SK-N-SH (cell line): ENCODE measurements around the gene SEMA4D. TPM values are rescaled to one million over a fixed set of nuclear protein-coding genes. Genes with fewer than 3 reads are reported as not detected.

ENCODE experiments used
- CTCF ChIA-PET: fragments of 300-600, 350-600 bp; formaldehyde crosslinking; extraction: SDS; loops from one replicate; lab custom pipeline; 2021; lab: Yijun Ruan, JAX
- POLR2A ChIA-PET: fragments of 350-600 bp; sonication (Branson Sonifier 250); formaldehyde crosslinking; extraction: SDS; loops from one replicate; lab custom pipeline; 2020; ENCODE audit warnings: antibody characterized with exemption, inconsistent platforms; lab: Yijun Ruan, JAX
- DNase-seq: peaks from one replicate; pipeline ENCODE4 v3.0.0; 2012
- H2AFZ ChIP-seq: fragments of 200-600 bp; sonication (generic); 2 replicates; pipeline ENCODE4 v1.8.1; 2016; ENCODE audit warnings: antibody characterized with exemption, mild to moderate bottlenecking, low read depth
- H3F3A ChIP-seq: fragments of 200-600 bp; sonication (generic); replicated peaks from 2 replicates; pipeline ENCODE3; 2016; ENCODE audit warnings: antibody characterized with exemption, mild to moderate bottlenecking; ENCODE audit not compliant: insufficient read depth
- H3K27ac ChIP-seq, 2 experiments: fragments of 200-500 bp in 1 of 2; fragments of 200-600 bp in 1 of 2; sonication (Bioruptor generic) in 1 of 2; sonication (generic), shearing (Covaris generic) in 1 of 2; 2 replicates each; pipeline versions ENCODE4 v1.5.1 to v1.6.1; 2014 to 2016; ENCODE audit warnings: low read depth in 2 of 2, inconsistent platforms in 1 of 2, low read length in 1 of 2, mild to moderate bottlenecking in 1 of 2, mixed read lengths in 1 of 2
- H3K27me3 ChIP-seq: fragments of 200-600 bp; sonication (generic), shearing (Covaris generic); 2 replicates; pipeline ENCODE4 v1.6.1; 2016; ENCODE audit warnings: mixed run types; ENCODE audit not compliant: insufficient read depth
- H3K36me3 ChIP-seq, 2 experiments: fragments of 200-500 bp in 1 of 2; fragments of 200-600 bp in 1 of 2; sonication (Bioruptor generic) in 1 of 2; sonication (generic) in 1 of 2; replicated peaks in 1 of 2; 2 replicates each; pipeline versions ENCODE3 to v1.5.1; 2014 to 2016; ENCODE audit warnings: low read length in 1 of 2, mild to moderate bottlenecking in 1 of 2; ENCODE audit not compliant: insufficient read depth in 2 of 2, control insufficient read depth in 1 of 2
- H3K4me1 ChIP-seq, 2 experiments: fragments of 200-500 bp in 1 of 2; fragments of 200-600 bp in 1 of 2; sonication (Bioruptor generic) in 1 of 2; sonication (generic), shearing (Covaris generic) in 1 of 2; 2 replicates each; pipeline versions ENCODE4 v1.5.1 to v1.6.1; 2014 to 2016; ENCODE audit warnings: low read depth in 1 of 2, low read length in 1 of 2, mixed run types in 1 of 2; ENCODE audit not compliant: insufficient read depth in 2 of 2, control insufficient read depth in 1 of 2
- H3K4me2 ChIP-seq: fragments of 200-600 bp; sonication (generic), shearing (Covaris generic); 2 replicates; pipeline ENCODE4 v1.6.1; 2017; ENCODE audit warnings: mixed run types
- H3K4me3 ChIP-seq, 2 experiments: fragments of 200-500 bp in 1 of 2; fragments of 200-600 bp in 1 of 2; sonication (Bioruptor generic) in 1 of 2; sonication (generic), shearing (Covaris generic) in 1 of 2; 2 replicates each; pipeline versions ENCODE4 v1.5.1 to v1.8.1; 2014 to 2016; ENCODE audit warnings: low read depth in 2 of 2, inconsistent platforms in 1 of 2, low read length in 1 of 2, mild to moderate bottlenecking in 1 of 2, mixed read lengths in 1 of 2, moderate library complexity in 1 of 2
- H3K79me2 ChIP-seq: fragments of 200-600 bp; sonication (generic); 2 replicates; pipeline ENCODE4 v1.8.1; 2017; ENCODE audit warnings: mild to moderate bottlenecking; ENCODE audit not compliant: insufficient read depth
- H3K9ac ChIP-seq: fragments of 200-600 bp; sonication (generic); 2 replicates; pipeline ENCODE4 v1.6.1; 2017; ENCODE audit warnings: mixed run types
- H3K9me2 ChIP-seq: fragments of 200-600 bp; sonication (generic); 2 replicates; pipeline ENCODE4 v1.6.1; 2017; ENCODE audit warnings: mixed run types
- H3K9me3 ChIP-seq: fragments of 200-600 bp; sonication (generic); 2 replicates; pipeline ENCODE4 v1.6.1; 2017; ENCODE audit warnings: mixed run types, mild to moderate bottlenecking, moderate library complexity
- H4K20me1 ChIP-seq: fragments of 200-600 bp; sonication (generic); 2 replicates; pipeline ENCODE4 v1.6.1; 2017; ENCODE audit warnings: mild to moderate bottlenecking, mixed run types; ENCODE audit not compliant: insufficient read depth
- CTCF ChIP-seq: fragments of 200-600 bp; sonication (generic); IDR thresholded peaks from 2 replicates; pipeline ENCODE4 v1.6.1; 2017; ENCODE audit warnings: antibody characterized with exemption, mild to moderate bottlenecking, moderate library complexity
- ELF1 ChIP-seq: IDR thresholded peaks from 2 replicates; pipeline ENCODE4 v1.4.0; 2012
- FOXM1 ChIP-seq: IDR thresholded peaks from 2 replicates; pipeline ENCODE4 v1.4.0; 2012; ENCODE audit warnings: low read depth, mild to moderate bottlenecking
- MEF2A ChIP-seq: IDR thresholded peaks from 2 replicates; pipeline ENCODE4 v1.4.0; 2012; ENCODE audit warnings: low read depth, borderline replicate concordance
- MXI1 ChIP-seq: IDR thresholded peaks from 2 replicates; pipeline ENCODE4 v1.6.1; 2012; ENCODE audit warnings: mild to moderate bottlenecking, low read depth, low read length, improper control_type of control experiment
- POLR2AphosphoS5 ChIP-seq: IDR thresholded peaks from 2 replicates; pipeline ENCODE4 v1.6.1; 2012; ENCODE audit warnings: low read depth, low read length
- RCOR1 ChIP-seq: fragments of 150-350 bp; IDR thresholded peaks from 2 replicates; pipeline ENCODE4 v1.6.1; 2017; ENCODE audit warnings: antibody characterized with exemption, low read length
- SIN3A ChIP-seq: IDR thresholded peaks from 2 replicates; pipeline ENCODE4 v1.6.1; 2012; ENCODE audit warnings: low read depth, mild to moderate bottlenecking, low read length, moderate library complexity, borderline replicate concordance
- TCF12 ChIP-seq: IDR thresholded peaks from 2 replicates; pipeline ENCODE4 v1.4.0; 2012
- TEAD4 ChIP-seq: IDR thresholded peaks from 2 replicates; pipeline ENCODE4 v1.4.0; 2012; ENCODE audit warnings: mild to moderate bottlenecking, borderline replicate concordance; ENCODE audit not compliant: insufficient read depth
- USF1 ChIP-seq: IDR thresholded peaks from 2 replicates; pipeline ENCODE4 v1.4.0; 2012; ENCODE audit warnings: low read depth, borderline replicate concordance
- USF2 ChIP-seq: fragments of 150-350 bp; IDR thresholded peaks from 2 replicates; pipeline ENCODE4 v1.6.1; 2017; ENCODE audit warnings: antibody characterized with exemption, low read length, low read depth, borderline replicate concordance
- YY1 ChIP-seq: IDR thresholded peaks from 2 replicates; pipeline ENCODE4 v1.4.0; 2012; ENCODE audit warnings: low read depth, mild to moderate bottlenecking
- WGBS: methylation state at CpG from one replicate; pipeline ENCODE4 v1.1.6; 2017; ENCODE audit warnings: low lambda C conversion rate; 5-methylcytosine and 5-hydroxymethylcytosine counted together
- polyA plus RNA-seq, 3 experiments: library from polyadenylated mRNA; depleted of rRNA; stranded (reverse); fragments of >200 nt; gene quantifications; 2 replicates each; pipeline ENCODE4 v1.2.3, GENCODE V29; 2012
- TF ChIP-seq, protein P1 (sequence below): IDR thresholded peaks from 2 replicates; pipeline ENCODE4 v1.4.0; 2012; ENCODE audit warnings: low read depth

The SEMA4D gene
- polyA plus RNA-seq, 1 of the 3 experiments (the other 2 are of a cell fraction) = 4.8 TPM

- Histone ChIP-seq H3K27ac (peak overlapping the region; percentile 96 to 99), H3K4me1 (peaks cover 23 to 26% of the 10 kb centered on the region in 2 experiments), H3K4me3 (peak overlapping the region in 1 of 2 experiments; percentile 73; a peak in 1 of 4 replicates), H3K9ac (peak overlapping the region; percentile 93; the same call in 1 of the 2 replicates), H3K9me3 (no peaks in the 10 kb centered on the region), H3K9me2 (no peaks in the 10 kb centered on the region), H3K27me3 (no peaks in the 10 kb centered on the region), H3F3A (peaks cover 47% of the 10 kb centered on the region), H3K36me3 (peaks cover 36 to 45% of the 10 kb centered on the region in 2 experiments), H2AFZ (no peak overlapping the region)
- DNase-seq = no peak
- ChIA-PET POLR2A (no interaction called here), CTCF (no interaction called here)
- TF ChIP-seq POLR2AphosphoS5 (peak; percentile 32; the same call in 1 of the 2 replicates), RCOR1 (no peak)
- TF ChIP-seq, all 33 proteins: peak for 1
- Histone ChIP-seq H3K4me2 (peak overlapping the region; percentile 89; the same call in 1 of the 2 replicates), H4K20me1 (peaks cover 26% of the 10 kb centered on the region; the same call in 1 of the 2 replicates), H3K79me2 (peaks cover 92% of the 10 kb centered on the region)
- 75% methylated on average over 4 of the region's 4 CpGs for WGBS
Measured at GRCh38 chr9:89317282-89317681, 180.6 kb downstream of the SEMA4D start.

- H3K27ac ChIP-seq = peak overlapping the region in 1 of 2 experiments; percentile 96; a peak in 3 of 4 replicates
- no peaks in the 10 kb centered on the region for H3K27me3 ChIP-seq
- H3K79me2 ChIP-seq = peaks cover 87% of the 10 kb centered on the region
- no peaks in the 10 kb centered on the region for H3K9me3 ChIP-seq
- H2AFZ ChIP-seq = no peak overlapping the region
- POLR2A ChIA-PET = no interaction called here
- H3K9ac ChIP-seq = no peak overlapping the region
- peak overlapping the region; percentile 89; the same call in 1 of the 2 replicates for H3K4me2 ChIP-seq
- CTCF ChIA-PET = no interaction called here
- no peaks in the 10 kb centered on the region for H3K9me2 ChIP-seq
- no peak for DNase-seq
- peaks cover 28 to 36% of the 10 kb centered on the region in 2 experiments for H3K36me3 ChIP-seq
- no peak overlapping the region for H3K4me3 ChIP-seq
- H3F3A ChIP-seq = peaks cover 47% of the 10 kb centered on the region
- peaks cover 27% of the 10 kb centered on the region; the same call in 1 of the 2 replicates for H4K20me1 ChIP-seq
- H3K4me1 ChIP-seq = peaks cover 23 to 26% of the 10 kb centered on the region in 2 experiments
- TF ChIP-seq USF1 = no peak
- TF ChIP-seq MXI1 = no peak
- no peak for TF ChIP-seq YY1
- TF ChIP-seq TCF12 = no peak
- no peak for TF ChIP-seq FOXM1
- no peak for TF ChIP-seq USF2
- TF ChIP-seq, protein P1, sequence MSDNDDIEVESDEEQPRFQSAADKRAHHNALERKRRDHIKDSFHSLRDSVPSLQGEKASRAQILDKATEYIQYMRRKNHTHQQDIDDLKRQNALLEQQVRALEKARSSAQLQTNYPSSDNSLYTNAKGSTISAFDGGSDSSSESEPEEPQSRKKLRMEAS = no peak
- no peak for TF ChIP-seq ELF1
- TF ChIP-seq MEF2A = no peak
- TF ChIP-seq POLR2AphosphoS5 = no peak
- no peak for TF ChIP-seq TEAD4
- TF ChIP-seq RCOR1 = no peak
- TF ChIP-seq CTCF = no peak
- no peak for TF ChIP-seq SIN3A
Measured at GRCh38 chr9:89315482-89315881, 182.4 kb downstream of the SEMA4D start.
